ENCODE measurements around the gene AKT3. TPM values are rescaled to one million over a fixed set of nuclear protein-coding genes. Genes with fewer than 3 reads are reported as not detected.

The AKT3 gene
- polyA plus RNA-seq, 2 of the 4 experiments (the other 2 are of a cell fraction), result 18.4 to 43.5 TPM

DNA sequence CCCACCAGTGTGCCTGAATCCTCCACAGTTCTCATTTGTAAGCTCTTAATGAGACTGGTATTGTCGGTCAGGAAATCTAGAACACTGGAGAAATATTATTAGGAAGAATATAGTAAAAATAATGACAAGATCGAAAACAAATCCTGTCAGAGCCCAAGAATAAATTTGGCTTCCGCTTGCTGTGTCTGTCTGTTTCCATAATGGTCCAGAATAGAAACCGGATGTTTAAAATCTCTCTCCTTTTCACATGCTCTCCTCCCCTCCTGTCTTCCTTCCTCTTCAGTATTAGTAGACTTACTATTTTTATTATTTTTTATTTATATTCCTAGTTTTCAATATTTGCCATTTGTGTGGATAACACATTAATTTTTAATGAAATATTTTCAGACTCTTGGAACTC lies 406.5 kb downstream of the AKT3 start (continued):
- TF ChIP-seq, protein P1, sequence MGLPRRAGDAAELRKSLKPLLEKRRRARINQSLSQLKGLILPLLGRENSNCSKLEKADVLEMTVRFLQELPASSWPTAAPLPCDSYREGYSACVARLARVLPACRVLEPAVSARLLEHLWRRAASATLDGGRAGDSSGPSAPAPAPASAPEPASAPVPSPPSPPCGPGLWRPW (IDR thresholded peaks at IDR 0.05), result no peak
- TF ChIP-seq CEBPB (IDR thresholded peaks at IDR 0.05), result no peak
- TF ChIP-seq, protein P2, sequence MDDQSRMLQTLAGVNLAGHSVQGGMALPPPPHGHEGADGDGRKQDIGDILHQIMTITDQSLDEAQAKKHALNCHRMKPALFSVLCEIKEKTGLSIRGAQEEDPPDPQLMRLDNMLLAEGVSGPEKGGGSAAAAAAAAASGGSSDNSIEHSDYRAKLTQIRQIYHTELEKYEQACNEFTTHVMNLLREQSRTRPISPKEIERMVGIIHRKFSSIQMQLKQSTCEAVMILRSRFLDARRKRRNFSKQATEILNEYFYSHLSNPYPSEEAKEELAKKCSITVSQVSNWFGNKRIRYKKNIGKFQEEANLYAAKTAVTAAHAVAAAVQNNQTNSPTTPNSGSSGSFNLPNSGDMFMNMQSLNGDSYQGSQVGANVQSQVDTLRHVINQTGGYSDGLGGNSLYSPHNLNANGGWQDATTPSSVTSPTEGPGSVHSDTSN (IDR thresholded peaks at IDR 0.05), result no peak
- no peak for TF ChIP-seq CHD4 (IDR thresholded peaks at IDR 0.05; ENCODE audit: borderline replicate concordance)
- no peak for TF ChIP-seq JUNB (IDR thresholded peaks at IDR 0.05)
- no peak for TF ChIP-seq RFX5 (IDR thresholded peaks at IDR 0.05)

DNA sequence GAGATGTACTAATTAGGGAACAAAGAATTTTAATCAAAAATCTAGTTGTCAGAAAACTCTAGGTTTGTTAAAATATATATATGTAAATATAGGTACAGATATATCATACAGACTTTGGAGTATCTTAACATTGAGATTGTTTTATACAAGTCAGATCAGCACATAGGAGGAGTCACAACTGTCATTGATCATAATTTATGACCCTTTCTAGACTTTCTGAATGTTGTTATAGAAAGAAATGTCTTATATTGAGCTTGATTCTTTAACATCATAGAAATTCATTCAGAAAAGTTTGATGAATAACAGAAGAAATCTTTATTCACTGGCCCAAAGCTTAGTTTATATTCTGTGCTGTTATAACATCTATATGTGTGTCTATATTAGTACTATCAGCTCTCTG lies 408.4 kb downstream of the AKT3 start:
- no peak overlapping the region for H3K27ac ChIP-seq
- FAIRE-seq, result no peak
- no peak for TF ChIP-seq HOXA7 (CRISPR knock-in tag; IDR thresholded peaks at IDR 0.05)
- TF ChIP-seq EP300 (IDR thresholded peaks at IDR 0.05), result no peak
- TF ChIP-seq, protein P3, sequence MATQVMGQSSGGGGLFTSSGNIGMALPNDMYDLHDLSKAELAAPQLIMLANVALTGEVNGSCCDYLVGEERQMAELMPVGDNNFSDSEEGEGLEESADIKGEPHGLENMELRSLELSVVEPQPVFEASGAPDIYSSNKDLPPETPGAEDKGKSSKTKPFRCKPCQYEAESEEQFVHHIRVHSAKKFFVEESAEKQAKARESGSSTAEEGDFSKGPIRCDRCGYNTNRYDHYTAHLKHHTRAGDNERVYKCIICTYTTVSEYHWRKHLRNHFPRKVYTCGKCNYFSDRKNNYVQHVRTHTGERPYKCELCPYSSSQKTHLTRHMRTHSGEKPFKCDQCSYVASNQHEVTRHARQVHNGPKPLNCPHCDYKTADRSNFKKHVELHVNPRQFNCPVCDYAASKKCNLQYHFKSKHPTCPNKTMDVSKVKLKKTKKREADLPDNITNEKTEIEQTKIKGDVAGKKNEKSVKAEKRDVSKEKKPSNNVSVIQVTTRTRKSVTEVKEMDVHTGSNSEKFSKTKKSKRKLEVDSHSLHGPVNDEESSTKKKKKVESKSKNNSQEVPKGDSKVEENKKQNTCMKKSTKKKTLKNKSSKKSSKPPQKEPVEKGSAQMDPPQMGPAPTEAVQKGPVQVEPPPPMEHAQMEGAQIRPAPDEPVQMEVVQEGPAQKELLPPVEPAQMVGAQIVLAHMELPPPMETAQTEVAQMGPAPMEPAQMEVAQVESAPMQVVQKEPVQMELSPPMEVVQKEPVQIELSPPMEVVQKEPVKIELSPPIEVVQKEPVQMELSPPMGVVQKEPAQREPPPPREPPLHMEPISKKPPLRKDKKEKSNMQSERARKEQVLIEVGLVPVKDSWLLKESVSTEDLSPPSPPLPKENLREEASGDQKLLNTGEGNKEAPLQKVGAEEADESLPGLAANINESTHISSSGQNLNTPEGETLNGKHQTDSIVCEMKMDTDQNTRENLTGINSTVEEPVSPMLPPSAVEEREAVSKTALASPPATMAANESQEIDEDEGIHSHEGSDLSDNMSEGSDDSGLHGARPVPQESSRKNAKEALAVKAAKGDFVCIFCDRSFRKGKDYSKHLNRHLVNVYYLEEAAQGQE (IDR thresholded peaks at IDR 0.05), result no peak
- no peak for TF ChIP-seq ZC3H11A (IDR thresholded peaks at IDR 0.05)
- TF ChIP-seq PHF8 (IDR thresholded peaks at IDR 0.05; ENCODE audit: borderline replicate concordance, low read depth), result no peak
- ChIA-PET POLR2A (no interaction called here), CTCF (interaction anchor here (1.0 to 1.4 kb wide), 2 partner anchors 9 to 11 kb away, joined by 3 to 5 read pairs; no protein-coding TSS in a partner anchor)
- no peak overlapping the region for H3K4me3 ChIP-seq
- no peak for DNase-seq (ENCODE audit: low read depth in 1 of 2, low spot score in 1 of 2)
- no peak overlapping the region for H3K4me2 ChIP-seq
- no peak for ATAC-seq
- H3K9me3 ChIP-seq, result no peaks in the 10 kb centered on the region
- no peaks in the 10 kb centered on the region; the same call in 2 of the 3 replicates for H3K4me1 ChIP-seq

DNA sequence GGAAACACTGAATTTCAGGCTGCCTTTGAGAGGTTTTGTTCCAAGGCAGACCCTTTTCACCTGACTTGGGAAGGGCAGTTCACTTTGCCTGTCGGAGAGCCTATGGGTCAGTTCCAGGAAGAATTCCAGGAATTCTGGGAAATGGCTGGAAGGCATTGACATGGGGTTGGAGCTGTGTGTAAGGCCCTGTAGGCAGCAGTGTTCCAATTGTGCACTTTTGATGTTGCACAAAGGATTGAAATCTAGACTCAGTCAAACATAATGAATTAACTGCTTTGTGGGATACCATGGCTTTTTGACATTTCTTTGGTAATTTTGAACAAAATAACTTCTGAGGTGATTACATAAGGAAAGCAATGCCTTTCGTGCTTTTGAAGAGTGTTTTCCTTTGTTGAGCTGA lies 409.6 kb downstream of the AKT3 start:
- no peaks in the 10 kb centered on the region; the same call in 2 of the 3 replicates for H3K4me1 ChIP-seq
- ATAC-seq, result no peak
- H3K4me2 ChIP-seq, result no peak overlapping the region
- FAIRE-seq, result no peak
- CTCF ChIA-PET, result interaction anchor here (1.2 to 1.4 kb wide), 2 partner anchors 10 to 778 kb away, joined by 3 to 5 read pairs; no protein-coding TSS in a partner anchor
- POLR2A ChIA-PET, result no interaction called here
- DNase-seq (ENCODE audit: low read depth in 1 of 2, low spot score in 1 of 2), result no peak
- 83% methylated on average over 2 of the region's 2 CpGs for WGBS (ENCODE audit: missing lambda C conversion rate)
- TF ChIP-seq BHLHE40 (IDR thresholded peaks at IDR 0.05; ENCODE audit: low read depth, low read length) (no peak), JUNB (IDR thresholded peaks at IDR 0.05) (no peak), CBX2 (IDR thresholded peaks at IDR 0.05; ENCODE audit: borderline replicate concordance, low read depth) (no peak), NFE2L2 (conservative IDR thresholded peaks at IDR 0.05; ENCODE audit: low read length) (no peak), SREBF2 (IDR thresholded peaks at IDR 0.05) (no peak), RAD21 (conservative IDR thresholded peaks at IDR 0.05 in 1 of 2, IDR thresholded peaks at IDR 0.05 in 1 of 2) (no peak), PHF8 (IDR thresholded peaks at IDR 0.05; ENCODE audit: borderline replicate concordance, low read depth) (no peak), HDAC2 (IDR thresholded peaks at IDR 0.05) (no peak), MYC (IDR thresholded peaks at IDR 0.05; ENCODE audit: borderline replicate concordance, low read length) (no peak), FOXS1 (CRISPR knock-in tag; IDR thresholded peaks at IDR 0.05) (no peak), MAZ (IDR thresholded peaks at IDR 0.05; ENCODE audit: borderline replicate concordance, low read depth, low read length) (no peak), POLR2AphosphoS2 (conservative IDR thresholded peaks at IDR 0.05; ENCODE audit: low read length) (no peak)
- TF ChIP-seq, protein P4, sequence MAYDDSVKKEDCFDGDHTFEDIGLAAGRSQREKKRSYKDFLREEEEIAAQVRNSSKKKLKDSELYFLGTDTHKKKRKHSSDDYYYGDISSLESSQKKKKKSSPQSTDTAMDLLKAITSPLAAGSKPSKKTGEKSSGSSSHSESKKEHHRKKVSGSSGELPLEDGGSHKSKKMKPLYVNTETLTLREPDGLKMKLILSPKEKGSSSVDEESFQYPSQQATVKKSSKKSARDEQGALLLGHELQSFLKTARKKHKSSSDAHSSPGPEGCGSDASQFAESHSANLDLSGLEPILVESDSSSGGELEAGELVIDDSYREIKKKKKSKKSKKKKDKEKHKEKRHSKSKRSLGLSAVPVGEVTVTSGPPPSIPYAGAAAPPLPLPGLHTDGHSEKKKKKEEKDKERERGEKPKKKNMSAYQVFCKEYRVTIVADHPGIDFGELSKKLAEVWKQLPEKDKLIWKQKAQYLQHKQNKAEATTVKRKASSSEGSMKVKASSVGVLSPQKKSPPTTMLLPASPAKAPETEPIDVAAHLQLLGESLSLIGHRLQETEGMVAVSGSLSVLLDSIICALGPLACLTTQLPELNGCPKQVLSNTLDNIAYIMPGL (CRISPR knock-in tag; IDR thresholded peaks at IDR 0.05; ENCODE audit: borderline replicate concordance), result no peak
- TF ChIP-seq, protein P2 (IDR thresholded peaks at IDR 0.05), result no peak
- TF ChIP-seq, protein P5, sequence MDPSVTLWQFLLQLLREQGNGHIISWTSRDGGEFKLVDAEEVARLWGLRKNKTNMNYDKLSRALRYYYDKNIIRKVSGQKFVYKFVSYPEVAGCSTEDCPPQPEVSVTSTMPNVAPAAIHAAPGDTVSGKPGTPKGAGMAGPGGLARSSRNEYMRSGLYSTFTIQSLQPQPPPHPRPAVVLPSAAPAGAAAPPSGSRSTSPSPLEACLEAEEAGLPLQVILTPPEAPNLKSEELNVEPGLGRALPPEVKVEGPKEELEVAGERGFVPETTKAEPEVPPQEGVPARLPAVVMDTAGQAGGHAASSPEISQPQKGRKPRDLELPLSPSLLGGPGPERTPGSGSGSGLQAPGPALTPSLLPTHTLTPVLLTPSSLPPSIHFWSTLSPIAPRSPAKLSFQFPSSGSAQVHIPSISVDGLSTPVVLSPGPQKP (IDR thresholded peaks at IDR 0.05; ENCODE audit: low read depth, low read length), result no peak
- TF ChIP-seq, protein P6, sequence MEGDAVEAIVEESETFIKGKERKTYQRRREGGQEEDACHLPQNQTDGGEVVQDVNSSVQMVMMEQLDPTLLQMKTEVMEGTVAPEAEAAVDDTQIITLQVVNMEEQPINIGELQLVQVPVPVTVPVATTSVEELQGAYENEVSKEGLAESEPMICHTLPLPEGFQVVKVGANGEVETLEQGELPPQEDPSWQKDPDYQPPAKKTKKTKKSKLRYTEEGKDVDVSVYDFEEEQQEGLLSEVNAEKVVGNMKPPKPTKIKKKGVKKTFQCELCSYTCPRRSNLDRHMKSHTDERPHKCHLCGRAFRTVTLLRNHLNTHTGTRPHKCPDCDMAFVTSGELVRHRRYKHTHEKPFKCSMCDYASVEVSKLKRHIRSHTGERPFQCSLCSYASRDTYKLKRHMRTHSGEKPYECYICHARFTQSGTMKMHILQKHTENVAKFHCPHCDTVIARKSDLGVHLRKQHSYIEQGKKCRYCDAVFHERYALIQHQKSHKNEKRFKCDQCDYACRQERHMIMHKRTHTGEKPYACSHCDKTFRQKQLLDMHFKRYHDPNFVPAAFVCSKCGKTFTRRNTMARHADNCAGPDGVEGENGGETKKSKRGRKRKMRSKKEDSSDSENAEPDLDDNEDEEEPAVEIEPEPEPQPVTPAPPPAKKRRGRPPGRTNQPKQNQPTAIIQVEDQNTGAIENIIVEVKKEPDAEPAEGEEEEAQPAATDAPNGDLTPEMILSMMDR (IDR thresholded peaks at IDR 0.05), result no peak
- no peaks in the 10 kb centered on the region for H3K9me3 ChIP-seq
- no peak overlapping the region for H3K4me3 ChIP-seq
- H3K27ac ChIP-seq, result no peak overlapping the region

All from A549 (cell line).